DND-41 (cell line): ENCODE measurements around the gene PLK5.

Experiments used
- EZH2 ChIP-seq: IDR thresholded peaks from 3 replicates; pipeline ENCODE4 v1.6.1; 2012; ENCODE audit warnings: borderline replicate concordance, low read depth, mild to moderate bottlenecking, moderate library complexity, low read length, inconsistent platforms; ENCODE audit not compliant: severe bottlenecking
- TF ChIP-seq, protein P1 (sequence below): IDR thresholded peaks from 2 replicates; pipeline ENCODE4 v1.5.1; 2012; ENCODE audit warnings: borderline replicate concordance, low read length, moderate library complexity, mild to moderate bottlenecking; ENCODE audit not compliant: poor library complexity, severe bottlenecking; ENCODE audit errors: extremely low read depth

DNA sequence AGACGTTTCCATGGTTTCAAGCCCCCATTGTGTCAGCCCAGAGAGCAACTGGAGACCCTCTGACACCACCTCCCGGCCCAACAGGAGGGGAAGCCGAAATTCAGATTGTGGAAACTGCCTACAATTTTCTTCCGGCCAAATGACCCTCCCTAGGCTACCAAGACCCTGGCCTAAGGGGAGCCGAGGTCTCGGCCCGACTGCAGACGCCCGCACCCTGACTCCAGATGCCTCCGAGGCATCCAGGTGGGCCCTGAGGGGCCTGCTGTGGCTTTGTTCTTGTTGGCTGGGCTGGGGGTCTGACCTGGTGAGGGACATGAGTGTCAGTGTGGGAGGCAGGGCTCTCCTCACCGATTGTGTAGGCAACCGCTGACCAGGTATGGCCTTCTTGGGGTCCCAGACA is 34.7 kb downstream of the PLK5 start:
- TF ChIP-seq EZH2: no peak
- TF ChIP-seq, protein P1, sequence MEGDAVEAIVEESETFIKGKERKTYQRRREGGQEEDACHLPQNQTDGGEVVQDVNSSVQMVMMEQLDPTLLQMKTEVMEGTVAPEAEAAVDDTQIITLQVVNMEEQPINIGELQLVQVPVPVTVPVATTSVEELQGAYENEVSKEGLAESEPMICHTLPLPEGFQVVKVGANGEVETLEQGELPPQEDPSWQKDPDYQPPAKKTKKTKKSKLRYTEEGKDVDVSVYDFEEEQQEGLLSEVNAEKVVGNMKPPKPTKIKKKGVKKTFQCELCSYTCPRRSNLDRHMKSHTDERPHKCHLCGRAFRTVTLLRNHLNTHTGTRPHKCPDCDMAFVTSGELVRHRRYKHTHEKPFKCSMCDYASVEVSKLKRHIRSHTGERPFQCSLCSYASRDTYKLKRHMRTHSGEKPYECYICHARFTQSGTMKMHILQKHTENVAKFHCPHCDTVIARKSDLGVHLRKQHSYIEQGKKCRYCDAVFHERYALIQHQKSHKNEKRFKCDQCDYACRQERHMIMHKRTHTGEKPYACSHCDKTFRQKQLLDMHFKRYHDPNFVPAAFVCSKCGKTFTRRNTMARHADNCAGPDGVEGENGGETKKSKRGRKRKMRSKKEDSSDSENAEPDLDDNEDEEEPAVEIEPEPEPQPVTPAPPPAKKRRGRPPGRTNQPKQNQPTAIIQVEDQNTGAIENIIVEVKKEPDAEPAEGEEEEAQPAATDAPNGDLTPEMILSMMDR: no peak
